ENCODE results near the gene ID4.

GRCh38 chr6:19879663-19880062 lies 42.5 kb downstream of the ID4 start:
- TF ChIP-seq POLR2AphosphoS5 (IDR thresholded peaks at IDR 0.05) (no peak), POLR2A (IDR thresholded peaks at IDR 0.05) (no peak), EP300 (IDR thresholded peaks at IDR 0.05) (no peak)
- TF ChIP-seq, protein P1, sequence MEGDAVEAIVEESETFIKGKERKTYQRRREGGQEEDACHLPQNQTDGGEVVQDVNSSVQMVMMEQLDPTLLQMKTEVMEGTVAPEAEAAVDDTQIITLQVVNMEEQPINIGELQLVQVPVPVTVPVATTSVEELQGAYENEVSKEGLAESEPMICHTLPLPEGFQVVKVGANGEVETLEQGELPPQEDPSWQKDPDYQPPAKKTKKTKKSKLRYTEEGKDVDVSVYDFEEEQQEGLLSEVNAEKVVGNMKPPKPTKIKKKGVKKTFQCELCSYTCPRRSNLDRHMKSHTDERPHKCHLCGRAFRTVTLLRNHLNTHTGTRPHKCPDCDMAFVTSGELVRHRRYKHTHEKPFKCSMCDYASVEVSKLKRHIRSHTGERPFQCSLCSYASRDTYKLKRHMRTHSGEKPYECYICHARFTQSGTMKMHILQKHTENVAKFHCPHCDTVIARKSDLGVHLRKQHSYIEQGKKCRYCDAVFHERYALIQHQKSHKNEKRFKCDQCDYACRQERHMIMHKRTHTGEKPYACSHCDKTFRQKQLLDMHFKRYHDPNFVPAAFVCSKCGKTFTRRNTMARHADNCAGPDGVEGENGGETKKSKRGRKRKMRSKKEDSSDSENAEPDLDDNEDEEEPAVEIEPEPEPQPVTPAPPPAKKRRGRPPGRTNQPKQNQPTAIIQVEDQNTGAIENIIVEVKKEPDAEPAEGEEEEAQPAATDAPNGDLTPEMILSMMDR (IDR thresholded peaks at IDR 0.05): no peak
